Measurements from ENCODE around the gene BRI3. TPM values are rescaled to one million over a fixed set of nuclear protein-coding genes. Genes with fewer than 3 reads are reported as not detected.

The BRI3 gene
- total and polyA plus RNA-seq, 2 of the 13 experiments (the other 11 are each of a cell fraction or from before 2014, with no cell fraction given), result 54.0 to 103 TPM

DNA sequence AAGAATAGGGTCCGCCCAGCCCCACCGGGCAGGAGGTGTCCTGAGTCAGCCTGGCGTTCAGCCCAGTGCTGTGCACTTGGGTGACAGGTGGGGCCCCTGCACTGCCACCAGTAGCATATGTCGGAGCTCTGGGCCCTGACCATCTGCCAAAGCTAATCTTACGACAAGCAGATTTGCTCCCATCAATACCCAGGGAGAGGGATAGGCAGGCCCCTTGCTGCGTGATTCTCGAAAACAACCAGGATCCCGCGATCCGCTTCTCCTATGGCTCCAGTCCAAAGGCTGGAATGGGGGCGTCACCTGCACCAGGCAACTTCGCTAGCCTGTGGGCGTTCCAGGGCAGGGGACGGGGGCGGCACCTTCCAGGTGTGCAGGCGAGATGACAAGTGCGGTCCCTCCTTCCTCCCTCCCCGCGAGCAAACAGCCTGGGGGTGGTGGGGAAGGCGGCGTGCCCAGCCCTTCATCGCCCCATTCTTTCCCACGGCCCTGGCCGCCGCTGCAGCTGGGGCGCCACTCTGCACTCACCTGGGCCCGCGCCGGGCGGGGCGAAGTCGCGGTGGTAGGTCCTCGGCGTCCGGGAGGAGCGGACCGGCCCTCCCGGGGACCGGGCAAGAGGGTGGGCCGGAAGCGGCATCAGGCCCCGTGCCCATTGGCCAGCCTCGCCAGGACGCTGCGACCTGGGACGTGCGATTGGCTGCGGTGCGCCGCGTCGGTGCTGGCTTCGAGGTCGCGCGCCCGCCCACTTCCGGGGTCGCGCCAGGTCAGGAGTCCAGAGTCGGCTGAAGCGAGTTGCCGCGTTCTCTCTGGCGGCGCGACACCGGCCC lies 29.7 kb upstream of the BRI3 start, which contains the start of gene TECPR1 (continued):
- TF ChIP-seq, protein P1, sequence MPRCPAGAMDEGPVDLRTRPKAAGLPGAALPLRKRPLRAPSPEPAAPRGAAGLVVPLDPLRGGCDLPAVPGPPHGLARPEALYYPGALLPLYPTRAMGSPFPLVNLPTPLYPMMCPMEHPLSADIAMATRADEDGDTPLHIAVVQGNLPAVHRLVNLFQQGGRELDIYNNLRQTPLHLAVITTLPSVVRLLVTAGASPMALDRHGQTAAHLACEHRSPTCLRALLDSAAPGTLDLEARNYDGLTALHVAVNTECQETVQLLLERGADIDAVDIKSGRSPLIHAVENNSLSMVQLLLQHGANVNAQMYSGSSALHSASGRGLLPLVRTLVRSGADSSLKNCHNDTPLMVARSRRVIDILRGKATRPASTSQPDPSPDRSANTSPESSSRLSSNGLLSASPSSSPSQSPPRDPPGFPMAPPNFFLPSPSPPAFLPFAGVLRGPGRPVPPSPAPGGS (CRISPR knock-in tag; IDR thresholded peaks at IDR 0.05), result peak; percentile 18; the same call in 1 of the 2 replicates
- TF ChIP-seq HNF4A (CRISPR knock-in tag; IDR thresholded peaks at IDR 0.05), result peak; percentile 87
- no peak for TF ChIP-seq PBX3 (CRISPR knock-in tag; IDR thresholded peaks at IDR 0.05; ENCODE audit: borderline replicate concordance)
- TF ChIP-seq, protein P2, sequence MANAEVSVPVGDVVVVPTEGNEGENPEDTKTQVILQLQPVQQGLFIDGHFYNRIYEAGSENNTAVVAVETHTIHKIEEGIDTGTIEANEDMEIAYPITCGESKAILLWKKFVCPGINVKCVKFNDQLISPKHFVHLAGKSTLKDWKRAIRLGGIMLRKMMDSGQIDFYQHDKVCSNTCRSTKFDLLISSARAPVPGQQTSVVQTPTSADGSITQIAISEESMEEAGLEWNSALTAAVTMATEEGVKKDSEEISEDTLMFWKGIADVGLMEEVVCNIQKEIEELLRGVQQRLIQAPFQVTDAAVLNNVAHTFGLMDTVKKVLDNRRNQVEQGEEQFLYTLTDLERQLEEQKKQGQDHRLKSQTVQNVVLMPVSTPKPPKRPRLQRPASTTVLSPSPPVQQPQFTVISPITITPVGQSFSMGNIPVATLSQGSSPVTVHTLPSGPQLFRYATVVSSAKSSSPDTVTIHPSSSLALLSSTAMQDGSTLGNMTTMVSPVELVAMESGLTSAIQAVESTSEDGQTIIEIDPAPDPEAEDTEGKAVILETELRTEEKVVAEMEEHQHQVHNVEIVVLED (CRISPR knock-in tag; IDR thresholded peaks at IDR 0.05; ENCODE audit: borderline replicate concordance), result peak; percentile 91
- TF ChIP-seq TCF7L2 (IDR thresholded peaks at IDR 0.05; ENCODE audit: low read depth, low read length), result no peak
- no peak for TF ChIP-seq ZNF329 (CRISPR knock-in tag; IDR thresholded peaks at IDR 0.05; ENCODE audit: low read depth)
- no peak for TF ChIP-seq CREB3 (CRISPR knock-in tag; IDR thresholded peaks at IDR 0.05)
- TF ChIP-seq GPN1 (CRISPR knock-in tag; IDR thresholded peaks at IDR 0.05; ENCODE audit: borderline replicate concordance), result no peak
- peak; percentile 88 for TF ChIP-seq ZFX (CRISPR knock-in tag; IDR thresholded peaks at IDR 0.05; ENCODE audit: low read depth)
- TF ChIP-seq ZNF235 (CRISPR knock-in tag; IDR thresholded peaks at IDR 0.05; ENCODE audit: borderline replicate concordance), result peak; percentile 89; the same call in 1 of the 2 replicates
- peak; percentile 56; the same call in 1 of the 2 replicates for TF ChIP-seq YEATS2 (CRISPR knock-in tag; IDR thresholded peaks at IDR 0.05; ENCODE audit: borderline replicate concordance)
- TF ChIP-seq TIGD3 (CRISPR knock-in tag; IDR thresholded peaks at IDR 0.05; ENCODE audit: borderline replicate concordance), result no peak
- TF ChIP-seq ZNF597 (CRISPR knock-in tag; IDR thresholded peaks at IDR 0.05), result 0 out of 2 replicates have a peak, but pooled peaks have one; percentile 38
- peak; percentile 59 for TF ChIP-seq ZNF770 (CRISPR knock-in tag; IDR thresholded peaks at IDR 0.05)
- no peak for TF ChIP-seq ZNF768 (CRISPR knock-in tag; IDR thresholded peaks at IDR 0.05)
- no peak for TF ChIP-seq ZNF282 (IDR thresholded peaks at IDR 0.05; ENCODE audit: partially characterized antibody)
